ENCODE data around the gene SLC25A14.

SLC25A14 gene

DNA sequence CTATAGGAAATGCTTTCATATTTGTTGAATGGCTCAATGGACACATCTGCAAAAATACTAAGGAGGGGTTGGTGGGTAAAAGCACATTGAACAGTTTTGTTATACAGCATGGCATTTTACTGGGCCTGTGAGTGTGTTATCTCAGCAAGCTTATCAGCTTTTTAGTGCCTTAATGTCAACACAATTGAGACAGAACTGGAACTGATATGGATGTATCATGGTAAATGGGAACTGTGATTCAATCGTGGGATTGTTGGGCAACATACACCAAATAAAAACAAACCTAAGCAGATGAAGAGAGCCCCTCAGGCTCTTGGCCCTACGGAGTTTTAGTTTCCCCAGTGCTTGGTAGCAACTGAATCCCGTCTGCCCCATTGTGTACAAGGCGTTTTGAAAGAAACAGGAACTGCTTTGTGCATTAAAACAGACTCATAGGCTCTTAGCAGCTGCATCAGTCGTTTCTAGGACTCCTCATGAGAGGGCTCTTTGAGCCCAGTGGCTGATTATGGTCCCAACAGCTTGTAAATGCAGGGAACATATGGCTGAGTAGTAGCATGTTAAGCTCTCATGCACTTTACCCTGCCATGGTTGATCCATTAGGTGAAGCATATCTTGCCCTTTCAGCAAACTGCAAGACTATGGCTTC, 38.4 kb downstream of the SLC25A14 start:
- Histone ChIP-seq H3K4me1 (ENCODE audit: insufficient read depth, low read length, severe bottlenecking) (no peaks in the 10 kb centered on the region), H3K9ac (ENCODE audit: low read length) (no peak overlapping the region), H3K9me3 (ENCODE audit: low read length) (no peaks in the 10 kb centered on the region), H3F3A (ENCODE audit: insufficient read depth, low read length) (no peaks in the 10 kb centered on the region), H3K27me3 (ENCODE audit: insufficient read depth, low read length) (no peaks in the 10 kb centered on the region), H3K79me2 (ENCODE audit: insufficient read depth, low read length) (no peaks in the 10 kb centered on the region), H3K4me2 (ENCODE audit: low read length) (no peak overlapping the region), H2AFZ (ENCODE audit: low read length) (no peak overlapping the region), H3K27ac (ENCODE audit: low read depth, low read length, poor library complexity, severe bottlenecking) (no peak overlapping the region), H3K36me3 (ENCODE audit: insufficient read depth, low read length) (no peaks in the 10 kb centered on the region), H3K9me2 (ENCODE audit: low read depth, low read length) (no peaks in the 10 kb centered on the region), H3K4me3 (ENCODE audit: low read depth, low read length, poor library complexity, severe bottlenecking) (no peak overlapping the region), H4K20me1 (ENCODE audit: insufficient read depth, low read length) (no peaks in the 10 kb centered on the region)
- TF ChIP-seq EZH2 (IDR thresholded peaks at IDR 0.05; ENCODE audit: borderline replicate concordance, low read length) = no peak
- TF ChIP-seq, protein P1, sequence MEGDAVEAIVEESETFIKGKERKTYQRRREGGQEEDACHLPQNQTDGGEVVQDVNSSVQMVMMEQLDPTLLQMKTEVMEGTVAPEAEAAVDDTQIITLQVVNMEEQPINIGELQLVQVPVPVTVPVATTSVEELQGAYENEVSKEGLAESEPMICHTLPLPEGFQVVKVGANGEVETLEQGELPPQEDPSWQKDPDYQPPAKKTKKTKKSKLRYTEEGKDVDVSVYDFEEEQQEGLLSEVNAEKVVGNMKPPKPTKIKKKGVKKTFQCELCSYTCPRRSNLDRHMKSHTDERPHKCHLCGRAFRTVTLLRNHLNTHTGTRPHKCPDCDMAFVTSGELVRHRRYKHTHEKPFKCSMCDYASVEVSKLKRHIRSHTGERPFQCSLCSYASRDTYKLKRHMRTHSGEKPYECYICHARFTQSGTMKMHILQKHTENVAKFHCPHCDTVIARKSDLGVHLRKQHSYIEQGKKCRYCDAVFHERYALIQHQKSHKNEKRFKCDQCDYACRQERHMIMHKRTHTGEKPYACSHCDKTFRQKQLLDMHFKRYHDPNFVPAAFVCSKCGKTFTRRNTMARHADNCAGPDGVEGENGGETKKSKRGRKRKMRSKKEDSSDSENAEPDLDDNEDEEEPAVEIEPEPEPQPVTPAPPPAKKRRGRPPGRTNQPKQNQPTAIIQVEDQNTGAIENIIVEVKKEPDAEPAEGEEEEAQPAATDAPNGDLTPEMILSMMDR (IDR thresholded peaks at IDR 0.05; ENCODE audit: low read length) = no peak

DNA sequence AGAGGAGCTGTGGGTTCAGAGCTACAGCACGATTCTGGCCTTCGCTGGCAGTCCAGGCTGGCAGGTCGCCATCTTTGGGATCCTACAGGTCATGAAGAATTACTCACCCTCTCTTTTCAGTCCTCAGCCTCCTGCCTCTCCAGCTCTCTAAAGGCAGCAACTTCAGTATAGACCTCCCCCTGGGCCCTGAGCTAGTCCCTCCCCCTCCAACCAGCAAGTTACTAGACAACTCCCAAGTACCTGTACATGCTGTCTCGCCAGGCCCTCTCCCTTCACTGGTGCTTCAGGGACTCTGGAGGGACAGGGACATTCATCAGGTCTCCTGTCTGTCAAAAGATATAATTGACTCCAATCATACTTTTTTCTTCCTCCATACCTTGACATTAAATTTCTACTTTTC, 45.8 kb downstream of the SLC25A14 start, which contains the start of gene GPR119:
GPR119 (minus strand) TSS at position 155 of the 400 bp plus-strand sequence. CDS start 227 bp downstream, outside the sequence.
- H2AFZ ChIP-seq (ENCODE audit: low read length) = no peak within 1 kb of the TSS
- no peaks in the 10 kb centered on the region for H3K4me1 ChIP-seq (ENCODE audit: insufficient read depth, low read length, severe bottlenecking)
- H3K36me3 ChIP-seq (ENCODE audit: insufficient read depth, low read length) = no peaks in the 10 kb centered on the region
- H3K27ac ChIP-seq (ENCODE audit: low read depth, low read length, poor library complexity, severe bottlenecking) = no peak within 1 kb of the TSS
- no peaks in the 10 kb centered on the region for H4K20me1 ChIP-seq (ENCODE audit: insufficient read depth, low read length)
- no peaks in the 10 kb centered on the region for H3F3A ChIP-seq (ENCODE audit: insufficient read depth, low read length)
- no peak within 1 kb of the TSS for H3K9ac ChIP-seq (ENCODE audit: low read length)
- TF ChIP-seq, protein P1 (IDR thresholded peaks at IDR 0.05; ENCODE audit: low read length) = no peak
- no peak for TF ChIP-seq EZH2 (IDR thresholded peaks at IDR 0.05; ENCODE audit: borderline replicate concordance, low read length)
- no peaks in the 10 kb centered on the region for H3K27me3 ChIP-seq (ENCODE audit: insufficient read depth, low read length)
- no peaks in the 10 kb centered on the region for H3K9me3 ChIP-seq (ENCODE audit: low read length)
- no peaks in the 10 kb centered on the region for H3K79me2 ChIP-seq (ENCODE audit: insufficient read depth, low read length)
- H3K4me2 ChIP-seq (ENCODE audit: low read length) = no peak within 1 kb of the TSS
- no peak within 1 kb of the TSS for H3K4me3 ChIP-seq (ENCODE audit: low read depth, low read length, poor library complexity, severe bottlenecking)
- H3K9me2 ChIP-seq (ENCODE audit: low read depth, low read length) = no peaks in the 10 kb centered on the region

DNA sequence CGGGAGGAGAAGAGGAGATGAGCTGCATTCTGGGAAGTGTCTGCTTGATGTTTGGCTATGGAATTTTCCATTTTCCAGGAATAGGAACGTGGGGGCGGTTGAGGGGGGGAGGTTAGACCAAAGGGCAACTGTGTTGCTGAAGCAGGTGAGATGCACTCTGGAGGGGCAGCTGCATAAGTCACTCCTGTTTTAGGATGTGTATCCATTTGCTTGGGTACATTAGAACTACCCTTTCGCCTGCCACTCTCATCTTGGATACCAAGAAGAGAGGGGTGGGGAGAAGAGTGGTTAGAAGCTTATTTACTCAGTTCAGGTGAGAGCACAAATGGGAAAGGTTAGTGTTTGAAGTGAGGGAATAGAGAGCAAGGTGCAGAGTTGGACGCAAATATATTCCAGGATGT, 46.7 kb downstream of the SLC25A14 start:
- Histone ChIP-seq H3K27ac (ENCODE audit: low read depth, low read length, poor library complexity, severe bottlenecking) (no peak overlapping the region), H2AFZ (ENCODE audit: low read length) (no peak overlapping the region), H3K4me1 (ENCODE audit: insufficient read depth, low read length, severe bottlenecking) (no peaks in the 10 kb centered on the region), H3K4me3 (ENCODE audit: low read depth, low read length, poor library complexity, severe bottlenecking) (no peak overlapping the region), H3K9ac (ENCODE audit: low read length) (no peak overlapping the region), H3K9me3 (ENCODE audit: low read length) (no peaks in the 10 kb centered on the region), H3K79me2 (ENCODE audit: insufficient read depth, low read length) (no peaks in the 10 kb centered on the region), H4K20me1 (ENCODE audit: insufficient read depth, low read length) (no peaks in the 10 kb centered on the region), H3F3A (ENCODE audit: insufficient read depth, low read length) (no peaks in the 10 kb centered on the region), H3K4me2 (ENCODE audit: low read length) (no peak overlapping the region), H3K36me3 (ENCODE audit: insufficient read depth, low read length) (no peaks in the 10 kb centered on the region), H3K9me2 (ENCODE audit: low read depth, low read length) (no peaks in the 10 kb centered on the region), H3K27me3 (ENCODE audit: insufficient read depth, low read length) (no peaks in the 10 kb centered on the region)
- TF ChIP-seq, protein P1 (IDR thresholded peaks at IDR 0.05; ENCODE audit: low read length) = no peak
- no peak for TF ChIP-seq EZH2 (IDR thresholded peaks at IDR 0.05; ENCODE audit: borderline replicate concordance, low read length)
